SKM-1 (cell line): Measurements from ENCODE around the gene BMP8B.
"Not testable (repeated sequence)": the region's sequence is repeated elsewhere in the genome, so short reads cannot be mapped to it uniquely, and the experiment has no call there.

ENCODE experiments used
- DNase-seq: peaks from one replicate; lab custom pipeline; 2025; ENCODE audit not compliant: unreplicated experiment; lab: John Stamatoyannopoulos, UW

The BMP8B gene

GRCh38 chr1:39779137-39779536 lies 9.5 kb downstream of the BMP8B start:
- no peak for DNase-seq

GRCh38 chr1:39778463-39779099 lies 10.1 kb downstream of the BMP8B start:
- DNase-seq: not testable (repeated sequence)

GRCh38 chr1:39777896-39778295 lies 10.8 kb downstream of the BMP8B start:
- DNase-seq: not testable (repeated sequence)

DNA sequence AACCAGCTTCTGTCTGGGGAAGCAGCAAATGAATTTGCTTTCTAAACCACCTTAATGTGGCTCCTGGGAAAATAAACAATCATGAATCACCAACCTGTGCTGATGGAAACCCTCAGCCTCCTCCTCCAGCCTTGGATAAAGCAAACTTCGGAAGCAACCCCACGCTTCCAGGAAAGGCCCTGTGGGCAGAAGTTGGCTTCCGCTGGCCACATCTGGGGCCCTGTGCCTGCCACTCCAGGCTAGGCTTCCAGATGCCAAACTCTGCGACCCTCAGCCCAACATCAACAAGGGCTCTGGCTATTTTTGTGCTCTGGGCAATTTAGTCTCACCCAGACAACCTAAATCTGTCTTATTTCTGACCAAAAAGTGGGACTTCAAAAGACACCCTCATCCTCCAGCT lies 11.4 kb downstream of the BMP8B start:
- DNase-seq: no peak

DNA sequence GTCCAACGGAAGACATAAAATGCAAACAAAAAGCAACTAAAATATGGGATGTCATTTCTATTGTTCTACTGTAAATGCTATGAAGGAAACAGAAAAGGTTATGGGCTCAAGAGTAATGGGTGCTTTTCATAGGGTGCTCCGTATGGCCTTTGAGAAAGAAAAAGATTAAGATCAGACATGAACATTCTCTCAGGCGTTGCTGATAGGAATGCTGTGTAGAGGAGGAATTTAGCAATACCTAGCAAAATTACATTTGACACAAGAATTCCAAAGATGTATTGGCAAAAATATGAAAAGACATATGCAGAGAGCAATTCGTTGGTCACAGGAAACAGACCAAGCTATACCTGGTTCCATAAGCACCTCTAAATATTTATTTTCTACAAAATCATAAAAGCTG lies 11.8 kb downstream of the BMP8B start:
- no peak for DNase-seq

GRCh38 chr1:39776400-39776713 lies 12.3 kb downstream of the BMP8B start:
- no peak for DNase-seq

GRCh38 chr1:39775676-39776399 lies 12.8 kb downstream of the BMP8B start:
- DNase-seq: not testable (repeated sequence)

GRCh38 chr1:39775141-39775540 lies 13.5 kb downstream of the BMP8B start:
- not testable (repeated sequence) for DNase-seq

DNA sequence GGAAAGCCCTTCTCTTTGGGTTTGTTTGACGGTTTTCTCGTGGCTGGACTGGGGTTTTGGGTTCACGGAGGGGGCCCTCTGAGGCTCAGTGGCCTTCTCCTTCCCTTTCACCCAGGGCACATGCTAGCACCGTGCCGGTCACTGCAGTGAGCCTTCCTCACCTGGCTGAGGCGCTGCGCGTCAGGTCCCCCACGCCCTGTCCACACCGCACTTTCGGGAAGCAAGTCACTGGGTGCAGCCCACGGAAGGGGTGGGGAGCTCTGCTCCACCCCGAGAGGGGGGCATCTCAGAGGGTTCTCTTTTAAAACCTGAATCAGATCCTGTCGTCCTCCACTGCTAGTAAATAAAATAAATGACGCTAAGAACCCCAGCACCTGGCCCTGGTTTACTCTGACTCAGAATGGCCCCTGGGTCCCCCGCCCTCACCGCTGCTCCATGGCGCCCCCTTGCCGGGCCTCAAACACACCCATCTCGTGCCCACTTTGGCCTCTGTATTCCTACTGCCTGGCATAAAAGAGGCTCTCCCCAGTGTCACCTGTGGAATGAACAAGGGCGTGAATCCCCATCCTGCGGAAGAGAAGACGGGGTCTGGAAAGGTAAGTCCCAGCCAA lies 15.2 kb downstream of the BMP8B start:
- not testable (repeated sequence) for DNase-seq

GRCh38 chr1:39771022-39771532 lies 17.6 kb downstream of the BMP8B start, which contains the start of gene OXCT2:
Gene OXCT2, minus strand, starts transcription at chr1:39771348. Its CDS starts 93 bp downstream, at chr1:39771255.
- DNase-seq: not testable (repeated sequence)

GRCh38 chr1:39770100-39771021 lies 18.3 kb downstream of the BMP8B start:
- DNase-seq: not testable (repeated sequence)

GRCh38 chr1:39769502-39769901 lies 19.2 kb downstream of the BMP8B start:
- not testable (repeated sequence) for DNase-seq

DNA sequence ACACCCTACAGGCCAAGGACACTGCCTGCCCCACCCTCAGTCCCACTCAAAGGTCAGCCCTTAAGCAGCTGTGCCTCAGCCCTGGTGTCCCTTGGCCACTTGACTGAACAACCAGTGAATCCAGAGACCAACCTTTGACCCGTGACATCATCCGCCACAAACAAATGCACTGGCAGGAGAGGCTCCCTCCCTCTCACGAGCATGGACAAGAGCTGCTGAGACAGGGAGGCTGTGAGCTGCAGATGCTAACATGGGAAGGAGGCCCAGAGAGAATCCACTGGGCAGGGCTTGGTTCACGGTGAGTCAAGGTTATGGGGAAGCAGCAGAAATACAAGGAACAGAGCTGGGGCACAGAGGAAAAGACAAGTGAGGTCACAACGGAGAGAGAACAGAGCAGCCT lies 22.2 kb downstream of the BMP8B start:
- DNase-seq: not testable (repeated sequence)

- not testable (repeated sequence) for DNase-seq
Observed at GRCh38 chr1:39764512-39764911, 24.2 kb downstream of the BMP8B start.

DNA sequence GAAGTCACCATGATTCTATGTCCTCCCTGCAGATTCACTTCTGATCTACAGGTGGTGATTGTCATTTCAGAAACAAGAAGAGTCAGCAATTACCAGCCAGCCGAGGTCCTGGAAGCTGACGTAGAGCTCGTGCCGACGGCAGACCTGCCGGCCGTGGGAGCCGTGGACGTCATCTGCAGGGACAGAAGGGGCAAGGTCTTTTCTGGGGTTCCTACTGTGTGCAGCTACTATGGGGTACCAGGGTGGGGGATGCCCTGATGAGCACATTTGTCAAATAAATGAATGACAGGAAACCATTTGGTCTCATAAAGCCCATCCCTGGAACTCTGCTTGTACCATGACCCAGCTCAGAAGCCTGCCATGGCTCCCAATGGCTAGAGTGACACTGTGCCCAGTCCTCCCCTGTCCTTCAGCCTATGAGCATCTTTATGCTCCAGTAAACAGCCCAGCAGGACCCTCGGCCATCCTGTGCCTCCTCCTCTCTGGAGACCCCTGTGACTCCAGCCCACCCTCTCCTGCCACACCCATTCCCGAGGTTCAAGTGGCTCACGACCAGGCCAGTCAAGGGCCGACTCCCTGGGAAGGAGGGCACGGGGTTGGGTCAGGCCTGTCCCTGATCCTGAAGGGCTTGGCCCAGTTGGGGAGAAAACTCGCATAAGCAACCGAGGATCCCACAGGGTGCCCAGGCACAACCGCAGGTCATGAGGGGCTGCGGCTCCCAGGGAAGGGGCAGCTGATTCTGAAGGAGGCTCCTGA lies 24.9 kb downstream of the BMP8B start:
- DNase-seq: not testable (repeated sequence)

GRCh38 chr1:39762550-39763540 lies 25.8 kb downstream of the BMP8B start:
- DNase-seq: no peak

DNA sequence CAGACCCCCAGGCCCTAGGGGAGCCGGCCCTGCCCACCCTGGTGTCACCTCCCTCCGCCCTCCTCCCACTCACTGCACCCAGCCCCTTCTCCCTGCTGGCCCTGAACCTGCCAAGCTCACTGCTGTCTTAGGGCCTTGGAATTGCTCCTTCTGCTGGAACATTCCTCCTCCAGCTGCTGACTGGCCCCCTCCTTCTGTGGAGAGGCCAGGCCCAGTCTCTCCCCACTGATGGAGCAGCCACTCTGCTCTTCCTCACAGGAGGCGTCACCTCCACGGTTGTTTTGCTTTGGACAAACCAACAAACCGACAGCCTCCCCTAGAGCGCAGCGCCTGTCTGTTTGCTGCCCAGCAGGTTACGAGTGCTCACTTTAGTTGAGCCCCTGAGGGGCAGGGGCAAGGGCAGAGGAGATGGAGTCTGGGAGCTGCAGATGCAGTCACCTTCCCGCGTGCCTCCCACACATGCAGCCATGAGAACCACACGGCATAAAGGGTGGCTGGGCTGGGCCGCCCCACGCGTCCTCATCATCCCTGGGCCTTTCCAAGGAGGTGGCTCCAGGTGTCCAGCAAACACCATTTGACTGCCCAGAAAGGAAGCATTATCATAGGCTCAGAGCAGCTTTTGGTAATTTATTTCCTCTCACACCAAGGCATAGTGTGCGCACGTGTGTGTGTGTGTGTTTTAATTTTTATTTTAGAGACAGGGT lies 27.0 kb downstream of the BMP8B start:
- DNase-seq: no peak

DNA sequence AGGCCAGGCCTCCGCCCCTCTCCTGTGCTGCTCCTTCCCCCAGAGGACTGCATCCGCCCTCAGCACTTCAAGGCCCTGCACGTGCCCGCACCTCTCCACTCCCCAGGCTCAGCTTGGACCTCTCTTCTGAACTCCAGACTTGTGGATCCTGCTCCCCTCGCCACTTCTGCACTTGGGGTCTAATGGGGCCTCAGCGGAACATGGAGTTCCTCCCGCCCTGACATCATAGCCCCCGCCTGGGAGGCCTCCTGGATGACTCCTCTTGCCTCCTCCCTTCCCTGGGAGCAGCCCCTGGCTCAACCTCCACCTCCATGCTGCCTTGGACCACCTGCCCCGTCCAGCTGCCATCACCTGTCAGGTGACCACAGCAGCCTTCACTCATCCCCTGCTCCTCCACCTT lies 27.6 kb downstream of the BMP8B start:
- DNase-seq: no peak
